ENCODE data around the gene DAAM2. TPM values are rescaled to one million over a fixed set of nuclear protein-coding genes. Genes with fewer than 3 reads are reported as not detected.

The DAAM2 gene
- total RNA-seq, 2 experiments from 2014 or later, result 0.09 to 1.1 TPM

- no peak overlapping the region for H3K4me2 ChIP-seq (ENCODE audit: low read length)
- TF ChIP-seq, protein P1, sequence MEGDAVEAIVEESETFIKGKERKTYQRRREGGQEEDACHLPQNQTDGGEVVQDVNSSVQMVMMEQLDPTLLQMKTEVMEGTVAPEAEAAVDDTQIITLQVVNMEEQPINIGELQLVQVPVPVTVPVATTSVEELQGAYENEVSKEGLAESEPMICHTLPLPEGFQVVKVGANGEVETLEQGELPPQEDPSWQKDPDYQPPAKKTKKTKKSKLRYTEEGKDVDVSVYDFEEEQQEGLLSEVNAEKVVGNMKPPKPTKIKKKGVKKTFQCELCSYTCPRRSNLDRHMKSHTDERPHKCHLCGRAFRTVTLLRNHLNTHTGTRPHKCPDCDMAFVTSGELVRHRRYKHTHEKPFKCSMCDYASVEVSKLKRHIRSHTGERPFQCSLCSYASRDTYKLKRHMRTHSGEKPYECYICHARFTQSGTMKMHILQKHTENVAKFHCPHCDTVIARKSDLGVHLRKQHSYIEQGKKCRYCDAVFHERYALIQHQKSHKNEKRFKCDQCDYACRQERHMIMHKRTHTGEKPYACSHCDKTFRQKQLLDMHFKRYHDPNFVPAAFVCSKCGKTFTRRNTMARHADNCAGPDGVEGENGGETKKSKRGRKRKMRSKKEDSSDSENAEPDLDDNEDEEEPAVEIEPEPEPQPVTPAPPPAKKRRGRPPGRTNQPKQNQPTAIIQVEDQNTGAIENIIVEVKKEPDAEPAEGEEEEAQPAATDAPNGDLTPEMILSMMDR (conservative IDR thresholded peaks at IDR 0.05; ENCODE audit: low read length), result no peak
- no peak for TF ChIP-seq EZH2phosphoT487 (IDR thresholded peaks at IDR 0.05; ENCODE audit: borderline replicate concordance, low read depth, low read length)
- no peaks in the 10 kb centered on the region for H3K9me3 ChIP-seq (ENCODE audit: low read length)
- no TSS peak for BruUV-seq (replicated peaks)
- H3K4me1 ChIP-seq (ENCODE audit: insufficient read depth, low read length, poor library complexity, severe bottlenecking), result no peaks in the 10 kb centered on the region
- CTCF ChIA-PET (ENCODE audit: unreplicated experiment), result no interaction called here
- H3K79me2 ChIP-seq (ENCODE audit: insufficient read depth, low read depth, low read length), result no peaks in the 10 kb centered on the region
- no peaks in the 10 kb centered on the region for H3K9me2 ChIP-seq (ENCODE audit: insufficient read depth, low read length)
- POLR2A ChIA-PET, result no interaction called here
- intact Hi-C loops (cut with micrococcal nuclease; ENCODE audit: unreplicated experiment), result no loop called here
- no peak overlapping the region for H3K27ac ChIP-seq (ENCODE audit: low read depth, low read length, poor library complexity, severe bottlenecking)
- no peak overlapping the region for H2AFZ ChIP-seq (ENCODE audit: low read length)
- no peaks in the 10 kb centered on the region for H4K20me1 ChIP-seq (ENCODE audit: insufficient read depth, low read length)
- H3K36me3 ChIP-seq (ENCODE audit: insufficient read depth, low read length), result no peaks in the 10 kb centered on the region
- H3K4me3 ChIP-seq (ENCODE audit: low read depth, low read length, poor library complexity, severe bottlenecking), result no peak overlapping the region
- no peak for DNase-seq (ENCODE audit: low spot score)
Measured at GRCh38 chr6:39948199-39948791, 156.1 kb downstream of the DAAM2 start.

DNA sequence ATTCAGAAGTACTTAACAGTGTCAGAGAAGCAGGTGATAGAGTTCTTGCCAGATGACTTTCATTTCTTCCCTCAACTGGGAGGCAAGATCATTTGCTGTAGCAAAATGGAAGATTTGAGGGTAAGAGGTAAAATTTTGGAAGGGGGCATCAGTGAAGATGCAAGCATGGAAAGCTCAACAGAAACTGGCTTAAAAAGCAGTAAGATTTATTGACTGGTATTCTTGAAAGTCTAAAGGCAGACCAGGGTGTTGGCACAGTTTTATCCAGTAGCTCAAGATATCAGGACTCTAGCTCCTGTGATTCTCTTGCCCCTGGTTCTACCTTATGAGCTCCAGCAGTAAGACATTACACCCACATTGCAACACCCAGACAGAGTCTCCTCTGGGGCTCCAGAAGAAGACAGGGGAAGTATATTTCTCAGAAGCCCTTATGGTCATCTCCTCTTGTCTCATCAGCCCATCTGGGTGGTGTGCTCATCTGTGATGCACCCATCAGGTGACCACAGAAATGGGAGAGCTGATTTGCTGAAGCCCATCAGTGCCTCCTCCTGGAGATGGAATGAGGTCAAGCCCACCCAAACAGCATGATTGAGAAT is 158.0 kb downstream of the DAAM2 start:
- Histone ChIP-seq H3K9me3 (ENCODE audit: low read length) (no peaks in the 10 kb centered on the region), H3K36me3 (ENCODE audit: insufficient read depth, low read length) (no peaks in the 10 kb centered on the region), H3K27ac (ENCODE audit: low read depth, low read length, poor library complexity, severe bottlenecking) (no peak overlapping the region), H3K4me1 (ENCODE audit: insufficient read depth, low read length, poor library complexity, severe bottlenecking) (no peaks in the 10 kb centered on the region), H3K4me3 (ENCODE audit: low read depth, low read length, poor library complexity, severe bottlenecking) (no peak overlapping the region), H3K9me2 (ENCODE audit: insufficient read depth, low read length) (no peaks in the 10 kb centered on the region), H2AFZ (ENCODE audit: low read length) (no peak overlapping the region), H3K79me2 (ENCODE audit: insufficient read depth, low read depth, low read length) (no peaks in the 10 kb centered on the region), H4K20me1 (ENCODE audit: insufficient read depth, low read length) (no peaks in the 10 kb centered on the region), H3K4me2 (ENCODE audit: low read length) (no peak overlapping the region)
- intact Hi-C loops (cut with micrococcal nuclease; ENCODE audit: unreplicated experiment), result no loop called here
- BruUV-seq (replicated peaks), result no TSS peak
- POLR2A ChIA-PET, result no interaction called here
- no peak for DNase-seq (ENCODE audit: low spot score)
- TF ChIP-seq, protein P1 (conservative IDR thresholded peaks at IDR 0.05; ENCODE audit: low read length), result no peak
- TF ChIP-seq EZH2phosphoT487 (IDR thresholded peaks at IDR 0.05; ENCODE audit: borderline replicate concordance, low read depth, low read length), result no peak
- CTCF ChIA-PET (ENCODE audit: unreplicated experiment), result no interaction called here

- Histone ChIP-seq H3K27ac (ENCODE audit: low read depth, low read length, poor library complexity, severe bottlenecking) (no peak overlapping the region), H3K4me2 (ENCODE audit: low read length) (no peak overlapping the region), H4K20me1 (ENCODE audit: insufficient read depth, low read length) (no peaks in the 10 kb centered on the region), H3K79me2 (ENCODE audit: insufficient read depth, low read depth, low read length) (no peaks in the 10 kb centered on the region), H3K4me3 (ENCODE audit: low read depth, low read length, poor library complexity, severe bottlenecking) (no peak overlapping the region), H2AFZ (ENCODE audit: low read length) (no peak overlapping the region), H3K4me1 (ENCODE audit: insufficient read depth, low read length, poor library complexity, severe bottlenecking) (no peaks in the 10 kb centered on the region), H3K9me3 (ENCODE audit: low read length) (no peaks in the 10 kb centered on the region), H3K36me3 (ENCODE audit: insufficient read depth, low read length) (no peaks in the 10 kb centered on the region), H3K9me2 (ENCODE audit: insufficient read depth, low read length) (no peaks in the 10 kb centered on the region)
- ChIA-PET POLR2A (no interaction called here), CTCF (ENCODE audit: unreplicated experiment) (no interaction called here)
- intact Hi-C loops (cut with micrococcal nuclease; ENCODE audit: unreplicated experiment), result no loop called here
- BruUV-seq (replicated peaks), result no TSS peak
- DNase-seq (ENCODE audit: low spot score), result no peak
- TF ChIP-seq, protein P1 (conservative IDR thresholded peaks at IDR 0.05; ENCODE audit: low read length), result no peak
Measured at GRCh38 chr6:39951191-39951590, 159.0 kb downstream of the DAAM2 start.

Data from OCI-LY7 (cell line).